CD4-positive, alpha-beta T cell treated with Interleukin-2 at 100 ng/mL for 4 hours (primary cell): ENCODE data around the gene CNPY1.
"Not testable (repeated sequence)": the region's sequence is repeated elsewhere in the genome, so short reads cannot be mapped to it uniquely, and the experiment has no call there.

ENCODE experiments used
- DNase-seq: peaks from one replicate; pipeline ENCODE4 v3.0.0-alpha.2; 2020; ENCODE audit warnings: low spot score

CNPY1 gene

DNA sequence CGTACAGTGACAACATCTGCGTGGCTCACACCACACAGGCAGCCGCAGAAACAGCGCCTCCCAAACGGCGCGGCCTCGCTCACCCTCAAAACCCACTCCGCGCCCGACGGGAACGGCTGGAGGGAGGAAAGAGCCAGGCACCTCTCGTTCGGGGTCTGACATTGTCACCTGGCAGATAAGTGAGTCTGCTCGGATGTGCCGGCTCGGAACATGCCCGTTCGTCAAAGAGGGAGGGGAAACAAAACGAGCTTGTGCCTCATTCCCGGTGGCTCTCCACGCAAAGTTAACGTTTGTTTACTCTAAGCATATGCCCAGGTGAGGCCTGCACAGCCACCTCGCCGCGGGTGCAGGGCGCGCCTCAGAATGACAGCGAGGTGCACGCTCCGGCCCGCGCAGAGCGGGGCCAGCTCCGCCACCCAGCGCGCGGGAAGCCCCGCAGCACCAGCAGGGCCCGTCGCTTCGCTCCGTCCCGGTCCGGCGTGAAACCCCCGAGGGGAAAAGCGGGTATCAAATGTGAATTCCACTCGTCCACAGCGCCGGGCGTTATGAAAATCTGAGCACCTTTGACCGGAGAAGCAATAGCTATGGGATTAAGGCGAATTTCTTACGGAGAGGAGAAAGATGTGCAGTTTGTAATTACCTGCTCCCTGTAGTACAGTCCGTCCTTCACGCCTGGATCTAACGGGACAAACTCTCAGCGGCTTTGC is 13.1 kb downstream of the CNPY1 start:
- no peak for DNase-seq

DNA sequence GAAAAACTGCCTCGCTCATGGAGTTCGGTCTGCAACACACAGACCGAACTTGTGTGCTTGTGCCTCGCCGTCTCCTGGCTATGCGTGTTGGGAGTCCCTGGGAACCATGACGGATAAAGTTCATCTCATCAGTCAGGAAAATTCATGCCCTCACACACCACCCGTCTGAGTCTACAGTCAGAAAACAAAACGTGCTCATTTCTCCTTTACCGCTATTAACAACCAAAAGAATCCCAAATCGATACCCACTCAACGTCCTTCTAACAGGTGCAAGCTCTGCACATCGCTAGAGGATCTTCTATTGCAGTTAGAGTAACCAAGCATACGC is 13.6 kb downstream of the CNPY1 start:
- no peak for DNase-seq

DNA sequence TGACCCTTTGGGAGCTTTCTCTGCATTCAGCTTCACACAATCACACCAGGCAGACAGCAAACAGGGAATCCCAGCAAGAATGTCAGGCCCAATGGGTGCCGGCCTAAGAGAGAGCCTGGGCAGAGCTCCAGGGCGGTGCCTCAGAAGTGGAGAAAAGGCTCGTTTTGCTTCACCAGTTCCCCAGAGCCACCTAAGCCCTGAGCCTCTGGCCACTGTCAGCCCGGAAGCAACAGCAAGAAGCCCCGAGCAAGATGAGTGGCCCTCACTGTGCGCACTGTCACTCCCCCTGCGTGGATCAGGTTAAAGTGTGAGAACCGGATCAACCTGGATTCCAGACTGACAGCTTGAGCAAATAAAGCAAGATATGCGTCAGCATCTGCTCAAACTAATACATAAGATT is 14.7 kb downstream of the CNPY1 start:
- no peak for DNase-seq

DNA sequence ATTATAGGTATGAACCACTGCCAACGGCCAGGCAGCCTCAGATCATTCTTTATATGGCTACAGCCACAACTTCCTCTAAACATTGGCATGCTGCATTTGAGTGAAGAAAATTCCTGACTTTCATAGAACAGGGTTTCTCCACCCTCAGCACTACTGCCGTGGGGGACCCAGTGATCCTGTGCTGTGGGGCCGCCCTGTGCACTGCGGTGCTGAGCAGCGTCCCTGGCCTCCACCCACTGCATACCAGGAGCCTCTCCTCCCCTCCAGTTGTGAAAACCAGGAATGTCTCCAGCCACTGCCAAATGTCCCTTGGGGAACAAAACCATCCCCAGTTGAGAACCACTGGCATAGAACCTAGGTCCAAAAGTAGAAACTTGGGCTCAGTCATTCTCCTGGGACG is 15.8 kb downstream of the CNPY1 start:
- DNase-seq, result no peak

DNA sequence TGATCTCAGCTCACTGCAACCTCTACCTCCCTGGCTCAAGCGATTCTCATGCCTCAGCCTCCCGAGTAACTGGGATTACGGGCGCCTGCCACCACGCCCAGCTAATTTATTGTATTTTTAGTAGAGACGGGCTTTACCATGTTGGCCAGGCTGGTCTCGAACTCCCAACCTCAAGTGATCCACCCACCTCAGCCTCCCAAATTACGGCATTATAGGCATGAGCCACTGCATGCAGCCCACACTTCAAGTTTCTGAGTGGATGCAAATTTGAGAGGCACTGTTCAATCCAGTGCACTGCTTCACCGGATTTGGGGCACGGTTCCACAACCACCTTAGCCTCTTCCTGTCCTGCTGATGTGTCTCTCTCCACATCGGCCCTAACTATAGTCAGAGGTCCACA is 16.5 kb downstream of the CNPY1 start:
- no peak for DNase-seq

DNA sequence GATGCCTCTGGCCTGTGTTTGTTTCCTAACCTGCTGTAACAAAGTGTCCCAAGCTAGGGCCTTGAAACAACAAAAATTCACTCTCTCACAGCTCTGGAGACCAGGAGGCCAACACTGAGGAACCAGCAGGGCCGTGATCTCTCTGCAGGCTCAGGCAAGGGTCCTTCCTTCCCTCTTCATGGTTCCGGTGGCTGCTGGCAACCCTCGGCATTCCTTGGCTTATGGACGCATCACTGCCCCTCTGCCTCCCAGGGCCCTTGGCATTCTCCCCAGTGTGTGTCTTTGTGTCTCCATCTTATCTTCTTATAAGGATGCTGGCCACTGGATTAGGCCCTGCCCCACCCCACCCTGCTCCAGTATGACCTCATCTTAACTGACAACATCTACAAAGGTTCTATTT is 17.0 kb downstream of the CNPY1 start:
- DNase-seq, result no peak

DNA sequence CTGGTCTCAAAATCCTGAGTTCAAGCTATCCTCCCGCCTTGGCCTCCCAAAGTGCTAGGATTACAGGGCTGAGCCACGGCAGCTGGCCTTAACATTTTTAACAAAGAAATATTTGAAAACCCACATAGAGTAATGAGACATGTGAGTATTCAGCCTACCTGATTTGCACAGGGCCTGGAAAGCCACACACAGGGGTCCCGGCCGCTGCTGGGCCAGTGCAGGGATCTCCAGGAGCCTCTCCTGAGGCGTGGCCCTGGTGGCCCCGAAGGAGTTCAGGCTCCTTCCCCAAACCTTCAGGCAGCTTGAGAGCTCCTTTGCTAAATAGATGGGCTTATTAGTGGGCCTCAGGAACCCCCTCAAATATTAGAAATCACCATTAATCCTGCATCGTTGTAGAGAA is 18.7 kb downstream of the CNPY1 start:
- no peak for DNase-seq

DNA sequence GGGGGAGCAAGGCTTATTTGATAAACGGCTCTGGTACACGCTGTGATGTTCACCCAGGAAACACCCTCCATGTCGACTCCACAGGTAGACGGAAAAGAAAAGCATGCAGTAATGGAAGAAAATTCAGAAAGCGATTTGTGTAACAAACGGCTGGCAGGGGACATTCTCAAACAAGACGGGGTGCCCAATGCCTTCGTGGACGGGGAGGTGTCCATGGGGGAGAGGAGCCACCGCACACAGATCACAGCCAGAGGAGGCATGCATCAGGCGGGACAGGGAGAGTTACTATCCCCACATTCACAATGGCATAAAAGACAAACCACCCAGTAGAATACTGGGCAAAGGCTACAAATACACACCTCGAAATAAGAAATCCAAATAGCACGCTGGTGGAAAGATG is 20.1 kb downstream of the CNPY1 start:
- no peak for DNase-seq

DNA sequence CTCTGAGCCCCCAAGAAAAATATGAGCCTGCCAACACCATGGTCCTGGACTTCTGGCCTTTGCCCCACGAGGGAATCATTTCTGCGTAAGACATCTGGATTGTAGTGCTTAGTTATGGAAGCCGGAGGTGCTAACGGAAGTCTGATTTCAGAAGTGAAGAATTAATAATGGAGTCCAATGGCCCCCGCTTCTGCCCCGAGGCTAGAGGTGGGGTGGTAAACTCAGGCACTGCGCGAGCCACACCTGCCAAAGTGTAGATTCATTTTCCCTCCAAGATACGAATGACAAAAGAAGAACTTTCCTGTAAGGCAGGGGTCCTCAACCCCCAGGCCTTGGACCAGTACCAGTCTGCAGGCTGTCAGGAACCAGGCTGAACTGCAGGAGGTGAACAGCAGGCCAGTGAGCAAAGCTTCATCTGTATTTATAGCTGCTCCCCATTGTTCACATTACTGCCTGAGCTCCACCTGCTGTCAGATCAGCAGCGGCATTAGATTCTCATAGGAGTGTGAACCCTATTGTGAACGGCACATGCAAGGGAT is 22.3 kb downstream of the CNPY1 start:
- DNase-seq, result no peak

DNA sequence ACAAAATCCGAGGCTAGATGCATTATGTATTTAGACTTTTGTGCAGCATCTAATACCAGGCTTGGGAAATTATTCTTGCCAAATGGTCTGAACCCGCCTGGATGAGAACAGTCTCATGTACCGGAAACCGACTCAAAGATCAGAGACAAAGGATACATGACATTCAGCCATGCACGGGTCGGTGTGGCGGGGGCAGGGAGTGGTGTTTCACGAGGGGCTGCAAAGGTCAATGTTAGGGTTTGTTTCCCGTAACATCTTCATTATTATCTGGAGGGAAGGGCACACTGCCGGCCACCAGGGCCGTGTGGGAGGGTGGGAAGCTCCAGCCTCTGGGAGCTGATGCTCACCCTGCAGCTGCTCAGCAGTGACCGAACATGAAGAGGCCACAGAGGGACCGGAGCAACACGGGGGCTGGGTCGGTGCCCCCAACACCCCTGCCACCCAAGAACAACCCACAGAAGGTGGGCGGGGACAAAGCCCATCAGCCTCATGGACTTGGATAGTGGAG is 23.1 kb downstream of the CNPY1 start:
- no peak for DNase-seq

DNA sequence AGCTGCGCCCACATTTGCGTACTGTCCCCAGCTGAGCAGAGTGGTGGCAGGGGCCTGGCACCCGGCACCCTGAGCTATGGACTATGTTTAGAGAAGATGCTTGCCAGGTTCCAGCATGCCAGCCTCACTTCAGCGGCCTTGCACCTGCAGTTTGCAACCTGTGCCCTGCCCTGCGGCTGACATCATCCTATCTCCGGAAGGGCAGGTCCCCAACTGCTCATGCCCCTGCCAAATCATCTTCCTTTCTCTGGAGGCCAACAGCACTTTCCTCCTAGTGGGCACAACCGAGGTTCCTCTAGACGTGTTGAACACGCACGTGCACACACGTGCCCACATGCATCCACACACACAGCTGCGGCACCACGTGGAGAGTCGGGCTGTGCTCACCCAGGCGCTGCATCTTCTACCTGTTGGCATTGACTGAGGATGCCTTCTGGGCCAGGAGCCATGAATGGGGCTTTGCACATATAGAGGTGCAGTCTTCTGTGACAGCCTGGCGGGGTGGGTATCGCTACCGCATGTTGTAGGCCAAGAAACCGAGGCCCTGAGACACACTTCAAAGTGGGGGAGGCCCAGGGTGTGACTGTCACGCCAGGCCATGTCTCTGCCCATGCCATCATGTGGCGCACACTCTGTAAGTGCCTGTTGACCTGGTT is 24.5 kb downstream of the CNPY1 start:
- DNase-seq, result no peak

DNA sequence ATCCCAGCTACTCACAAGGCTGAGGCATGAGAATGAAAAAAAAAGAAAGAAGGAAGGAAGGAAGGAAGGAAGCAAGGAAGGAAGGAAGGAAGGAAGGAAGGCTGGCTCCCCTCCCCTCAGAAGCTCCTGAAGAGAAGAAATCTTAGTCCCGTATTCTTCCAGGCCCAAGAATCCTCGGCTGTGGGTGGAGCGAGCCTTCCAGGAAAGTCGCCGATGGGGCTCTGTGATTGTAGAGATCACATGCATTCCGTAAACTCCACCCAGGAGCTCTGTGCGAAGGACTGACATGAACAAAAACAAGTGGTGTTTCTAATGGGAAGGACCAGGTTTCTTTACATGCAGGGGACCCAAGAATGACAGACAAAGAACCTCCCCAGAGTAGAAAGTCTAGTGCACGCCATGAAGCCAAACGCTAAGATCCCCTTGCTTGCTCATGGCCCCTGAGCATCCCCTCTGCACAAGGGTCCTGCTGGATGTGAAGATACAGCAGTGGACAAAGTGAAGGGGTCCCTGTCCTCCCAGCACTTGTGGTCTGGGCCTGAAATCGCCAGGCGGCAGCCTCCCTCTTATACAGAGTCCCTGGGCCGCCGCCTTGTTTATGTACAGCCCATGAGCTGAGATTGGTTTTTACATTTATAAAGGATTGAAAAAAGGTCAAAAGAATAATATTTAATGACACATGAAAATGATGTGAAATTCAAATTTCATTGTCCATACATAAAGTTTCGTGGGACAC is 25.2 kb downstream of the CNPY1 start:
- no peak for DNase-seq

DNA sequence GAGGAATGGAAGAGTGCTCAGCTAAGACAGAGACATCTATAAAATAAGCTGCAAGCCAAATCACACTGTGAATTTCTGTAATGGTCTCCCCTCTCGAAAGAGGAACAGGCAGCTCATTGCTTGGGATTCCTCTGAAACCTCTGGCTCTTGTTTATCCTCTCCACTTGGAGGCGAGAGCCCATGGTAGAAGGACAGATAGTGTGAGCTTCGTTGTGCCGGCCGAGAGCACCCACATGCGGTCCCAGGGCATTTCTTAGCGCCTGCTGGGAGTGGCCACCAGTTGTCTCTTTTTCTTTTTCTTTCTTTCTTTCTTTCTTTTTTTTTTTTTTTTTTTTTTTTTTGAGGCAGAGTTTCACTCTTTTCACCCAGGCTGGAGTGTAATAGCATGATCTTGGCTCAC is 26.2 kb downstream of the CNPY1 start:
- DNase-seq, result no peak

DNA sequence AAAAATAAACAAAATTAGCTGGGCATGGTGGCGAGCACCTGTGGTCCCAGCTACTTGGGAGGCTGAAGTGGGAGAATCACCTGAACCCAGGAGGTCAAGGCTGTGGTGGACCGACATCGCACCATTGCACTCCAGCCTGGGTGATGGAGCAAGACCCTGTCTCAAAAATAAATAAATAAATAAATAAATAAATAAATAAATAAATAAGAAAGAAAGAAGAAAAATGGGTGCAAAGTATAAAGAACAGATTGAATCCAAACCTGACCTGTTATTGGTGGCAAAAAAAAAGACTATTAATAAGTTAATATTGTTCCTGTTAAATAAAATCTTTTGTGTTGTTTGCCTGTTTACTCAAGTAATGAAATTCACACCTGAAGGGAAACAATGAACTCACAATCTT is 27.0 kb downstream of the CNPY1 start:
- DNase-seq, result not testable (repeated sequence)

DNA sequence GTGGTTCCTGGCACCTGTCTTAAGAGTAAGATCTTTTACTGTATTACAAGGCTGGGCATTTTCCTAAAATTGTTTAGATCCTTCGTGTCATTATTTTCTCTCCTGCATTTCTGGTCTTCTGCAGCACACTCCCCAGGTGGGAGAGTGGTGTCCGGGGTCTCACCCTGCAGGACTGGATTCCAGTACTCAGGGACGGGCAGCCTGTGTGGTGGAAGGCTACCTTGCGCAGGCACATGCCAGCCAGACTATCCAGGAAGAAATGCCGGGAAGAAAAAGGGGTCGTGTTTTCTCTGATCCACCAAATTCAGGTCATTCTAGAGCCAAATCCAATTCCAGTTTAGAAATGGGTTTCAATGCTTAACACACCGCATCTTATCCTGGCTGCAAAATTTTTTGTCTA is 27.7 kb downstream of the CNPY1 start:
- DNase-seq, result no peak

DNA sequence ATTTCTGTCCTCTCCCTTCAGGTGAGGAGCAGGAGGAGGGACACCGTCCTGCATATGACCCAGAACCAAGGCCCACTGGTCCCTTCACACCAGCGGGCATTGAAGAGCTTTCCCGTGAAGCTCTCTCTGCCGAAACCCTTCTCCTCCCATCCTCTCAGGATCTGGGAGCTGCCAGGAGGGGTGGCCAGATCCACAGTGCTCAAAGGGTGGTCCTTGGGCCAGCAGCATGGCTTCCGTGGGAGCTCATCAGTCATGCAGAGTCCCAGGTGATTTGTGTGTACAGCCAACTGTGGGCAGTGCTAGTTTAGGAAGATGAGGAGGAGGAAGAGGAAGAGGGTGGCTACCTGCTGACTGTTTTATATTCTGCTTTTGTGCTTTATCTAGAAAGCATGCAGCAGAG is 28.4 kb downstream of the CNPY1 start:
- no peak for DNase-seq

DNA sequence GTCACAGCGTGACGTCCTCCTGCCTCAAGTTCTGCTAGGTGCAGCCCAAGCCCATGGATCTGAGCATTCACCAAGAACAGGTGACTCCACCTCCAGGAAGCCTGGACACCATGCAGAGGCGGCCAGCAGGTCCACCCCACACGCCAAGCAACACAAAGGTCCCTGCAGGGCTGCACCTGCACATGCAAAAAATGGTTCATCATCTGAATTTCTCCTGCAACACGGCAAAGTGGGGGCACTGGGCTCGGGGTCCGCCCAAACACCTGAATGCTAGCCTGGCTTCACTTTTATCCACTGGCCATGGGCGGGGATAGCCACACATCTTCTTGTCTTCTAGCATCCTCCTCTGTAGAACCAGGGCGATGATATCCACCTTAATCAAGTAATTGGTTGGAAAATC is 28.9 kb downstream of the CNPY1 start:
- DNase-seq, result no peak

DNA sequence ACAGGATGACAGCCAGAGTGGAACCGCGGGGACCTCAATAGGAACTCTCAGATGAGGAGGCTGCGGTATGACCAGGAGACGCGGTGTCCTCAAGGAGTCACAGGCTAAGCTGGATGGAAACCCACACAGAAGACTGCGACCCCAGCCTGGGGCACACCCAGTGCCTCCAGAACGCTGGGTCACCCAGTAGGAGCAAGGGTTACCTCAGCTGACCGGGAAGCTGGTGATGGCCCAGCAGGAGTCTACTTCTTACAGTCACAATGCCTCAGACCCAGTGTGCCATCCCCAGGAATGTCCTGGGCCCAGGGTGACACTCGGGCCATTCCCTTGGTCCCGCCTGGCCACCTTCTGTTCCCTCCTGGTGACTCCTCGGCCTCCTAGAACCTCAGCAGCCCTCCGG is 29.9 kb downstream of the CNPY1 start:
- DNase-seq, result no peak

DNA sequence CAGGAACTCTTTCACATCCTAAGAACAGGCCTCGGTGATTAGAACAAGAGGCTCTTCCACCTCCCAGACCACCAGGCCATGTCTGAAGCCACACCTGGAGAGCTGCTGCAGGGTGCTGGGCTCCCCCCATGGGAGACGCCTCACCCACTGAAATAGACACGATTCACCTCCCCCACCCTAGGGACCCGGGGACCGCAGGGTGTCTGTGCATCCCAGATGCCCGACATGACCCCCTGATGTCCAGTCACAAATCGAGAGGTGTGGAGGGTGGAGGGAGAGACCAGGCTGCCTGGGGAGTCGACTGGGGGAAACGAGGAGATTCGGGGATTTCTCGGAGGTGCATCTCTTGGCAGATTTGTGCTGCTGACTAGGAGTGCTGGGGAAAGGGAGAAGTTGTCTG is 31.0 kb downstream of the CNPY1 start:
- no peak for DNase-seq

DNA sequence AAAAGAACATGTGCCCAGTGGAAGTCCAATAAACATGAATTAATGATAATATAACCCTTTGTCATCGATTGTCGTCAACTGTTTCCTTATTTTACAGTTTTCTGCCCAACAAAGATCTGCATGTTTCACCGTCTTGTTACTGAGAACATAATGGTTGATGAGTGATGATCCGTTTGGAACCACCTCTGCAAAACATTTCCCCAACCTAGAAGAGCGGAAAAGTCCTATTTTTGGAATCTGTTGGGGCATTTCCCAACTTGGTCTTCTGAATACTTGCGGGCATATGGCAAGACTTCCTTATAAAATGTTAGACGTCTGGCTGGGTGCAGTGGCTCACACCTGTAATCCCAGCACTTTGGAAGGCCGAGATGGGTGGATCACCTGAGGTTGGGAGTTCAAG is 32.1 kb downstream of the CNPY1 start:
- DNase-seq, result no peak

DNA sequence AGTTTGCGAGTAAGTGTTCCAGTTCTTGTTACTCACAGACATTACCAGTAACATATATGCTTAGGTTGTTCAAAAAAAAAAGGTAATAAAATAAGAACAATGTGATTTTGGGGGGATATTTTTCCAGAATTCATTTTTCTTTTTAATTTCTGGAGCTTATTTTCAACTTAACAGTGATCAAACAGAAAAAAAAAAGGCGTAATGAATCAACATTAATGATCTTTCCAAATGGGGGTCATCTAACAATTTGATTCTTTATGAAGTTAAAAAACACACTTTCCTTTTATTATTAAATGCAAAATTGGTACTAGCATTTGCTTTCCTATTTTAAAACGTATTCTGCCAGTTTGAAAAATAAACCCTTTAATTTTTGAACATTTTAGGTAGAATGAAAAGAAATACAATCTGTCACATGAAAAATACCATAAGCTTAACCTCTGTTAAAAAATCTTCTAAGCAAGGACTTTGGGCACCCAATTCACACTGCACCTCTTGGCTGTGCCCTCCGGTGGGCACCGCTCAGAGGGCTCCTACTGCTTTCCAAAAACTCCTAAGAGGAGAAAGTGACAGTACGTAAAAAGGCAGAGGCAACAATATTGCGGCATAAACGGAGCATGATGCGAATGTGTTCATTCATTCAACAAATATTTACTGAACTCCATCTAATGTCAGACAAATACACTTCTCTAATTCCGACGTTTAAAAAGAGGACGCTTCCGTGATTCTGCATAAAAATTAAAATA is 32.6 kb downstream of the CNPY1 start:
- no peak for DNase-seq

DNA sequence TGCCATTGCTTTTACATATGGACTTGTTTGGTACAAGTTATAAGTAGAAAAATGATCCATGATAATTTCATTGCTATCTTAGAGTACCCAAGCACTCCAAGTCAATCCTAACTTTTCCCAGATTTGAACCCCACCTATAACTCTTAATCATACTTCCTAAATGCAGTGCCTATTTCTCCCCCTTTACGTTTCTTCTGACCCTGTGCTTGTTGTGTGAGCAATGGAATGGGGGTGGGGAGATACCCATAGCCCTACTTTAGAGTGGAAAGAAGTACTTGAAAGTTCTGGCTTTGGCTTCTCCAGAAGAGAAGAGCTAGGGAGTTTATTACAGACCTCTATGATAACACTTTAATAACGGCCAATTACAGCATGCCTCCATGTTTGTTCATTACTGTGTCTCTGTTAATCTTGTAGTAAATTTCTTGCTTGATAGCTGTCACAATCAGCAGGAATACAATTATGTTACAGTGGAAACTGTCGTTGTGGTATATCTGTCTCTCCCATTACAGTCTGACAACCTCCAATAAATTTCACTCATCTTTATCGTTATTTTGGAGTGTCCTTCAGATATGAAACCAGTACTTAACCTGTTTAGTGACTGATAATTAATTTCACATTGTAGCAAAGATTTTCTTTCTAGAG is 34.0 kb downstream of the CNPY1 start:
- no peak for DNase-seq
